Activated effector memory CD4-positive, alpha-beta T cell treated with Interleukin-2 at 50 U/mL for 16 hours (primary cell): ENCODE data around the gene RNU7-1.

ENCODE experiments used
- DNase-seq: peaks from one replicate; pipeline ENCODE4 v3.0.0-alpha.2; 2020

Gene RNU7-1

GRCh38 chr12:6938353-6939190 lies 5.0 kb upstream of the RNU7-1 start:
- DNase-seq: no peak

- DNase-seq: no peak
These were observed 4.5 kb upstream of the RNU7-1 start for GRCh38 chr12:6939191-6939540.

GRCh38 chr12:6941267-6941666 lies 2.3 kb upstream of the RNU7-1 start:
- DNase-seq: no peak

GRCh38 chr12:6941782-6942181 lies 1.8 kb upstream of the RNU7-1 start:
- no peak for DNase-seq

- no peak for DNase-seq
These were observed 1.3 kb upstream of the RNU7-1 start for GRCh38 chr12:6942331-6942665.

GRCh38 chr12:6943389-6943721 lies 261 bp upstream of the RNU7-1 start:
- peak; percentile 67 for DNase-seq

- peak; percentile 79 for DNase-seq
These were observed 968 bp downstream of the RNU7-1 start for GRCh38 chr12:6944381-6945186.

- no peak for DNase-seq
These were observed 2.0 kb downstream of the RNU7-1 start for GRCh38 chr12:6945613-6946012.

GRCh38 chr12:6946033-6946919 lies 2.7 kb downstream of the RNU7-1 start:
- no peak for DNase-seq

- DNase-seq: no peak
These were observed 3.3 kb downstream of the RNU7-1 start for GRCh38 chr12:6946920-6947374.

- no peak for DNase-seq
These were observed 4.0 kb downstream of the RNU7-1 start for GRCh38 chr12:6947615-6948014.

GRCh38 chr12:6948873-6949594 lies 5.4 kb downstream of the RNU7-1 start:
- DNase-seq: no peak

- DNase-seq: no peak
These were observed 6.8 kb downstream of the RNU7-1 start for GRCh38 chr12:6950401-6950801.

- no peak for DNase-seq
These were observed 7.4 kb downstream of the RNU7-1 start, which contains the start of gene PTPN6 for GRCh38 chr12:6950811-6951540. TSS of gene PTPN6 (plus strand) at chr12:6951356. CDS start at chr12:6951513, 157 bp downstream.

GRCh38 chr12:6951551-6952120 lies 8.0 kb downstream of the RNU7-1 start:
- DNase-seq: no peak

GRCh38 chr12:6952121-6952862 lies 8.7 kb downstream of the RNU7-1 start:
- no peak for DNase-seq

- no peak for DNase-seq
These were observed 9.3 kb downstream of the RNU7-1 start for GRCh38 chr12:6952863-6953441.

- peak; percentile 69 for DNase-seq
These were observed 10.1 kb downstream of the RNU7-1 start for GRCh38 chr12:6953442-6954315.
